ENCODE data around the gene PDLIM4.
A peak's percentile ranks its signal among the peaks of the same experiment; 100 is the strongest.

PDLIM4 gene

GRCh38 chr5:132281856-132282614 lies 24.5 kb downstream of the PDLIM4 start:
- DNase-seq (ENCODE audit: low read depth in 2 of 2): no peak

- DNase-seq (ENCODE audit: low read depth in 2 of 2): no peak
These were observed 26.0 kb downstream of the PDLIM4 start for GRCh38 chr5:132283423-132284043.

GRCh38 chr5:132289097-132289496 lies 31.6 kb downstream of the PDLIM4 start:
- no peak for DNase-seq (ENCODE audit: low read depth in 2 of 2)

DNA sequence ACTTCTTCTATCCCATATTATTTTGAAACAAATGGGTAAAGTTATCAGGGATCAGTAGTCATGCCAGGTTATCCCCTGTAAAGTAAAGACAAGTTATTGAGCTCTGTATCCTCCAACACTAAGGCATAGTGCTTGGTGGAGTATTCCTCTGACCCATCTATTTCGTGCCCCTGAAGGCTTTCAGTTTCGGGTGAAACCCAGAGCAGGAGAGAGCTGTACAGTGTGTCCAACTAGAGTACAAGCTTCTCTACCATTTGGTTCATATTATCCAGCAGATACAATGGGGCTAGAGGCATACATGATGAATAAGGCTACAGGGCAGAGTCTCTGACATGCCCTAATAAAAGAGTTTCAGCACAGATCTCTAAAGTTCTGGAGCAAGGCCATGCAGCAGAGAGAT lies 33.5 kb downstream of the PDLIM4 start:
- DNase-seq (ENCODE audit: low read depth in 2 of 2): no peak

GRCh38 chr5:132293066-132293991 lies 35.8 kb downstream of the PDLIM4 start:
- DNase-seq (ENCODE audit: low read depth in 2 of 2): peak; percentile 80 to 82

GRCh38 chr5:132293992-132294727 lies 36.7 kb downstream of the PDLIM4 start, which contains the start of gene SLC22A4:
TSS of gene SLC22A4 (plus strand) at chr5:132294394. CDS start at chr5:132294617, 223 bp downstream.
- peak; percentile 85 to 87 for DNase-seq (ENCODE audit: low read depth in 2 of 2)

DNA sequence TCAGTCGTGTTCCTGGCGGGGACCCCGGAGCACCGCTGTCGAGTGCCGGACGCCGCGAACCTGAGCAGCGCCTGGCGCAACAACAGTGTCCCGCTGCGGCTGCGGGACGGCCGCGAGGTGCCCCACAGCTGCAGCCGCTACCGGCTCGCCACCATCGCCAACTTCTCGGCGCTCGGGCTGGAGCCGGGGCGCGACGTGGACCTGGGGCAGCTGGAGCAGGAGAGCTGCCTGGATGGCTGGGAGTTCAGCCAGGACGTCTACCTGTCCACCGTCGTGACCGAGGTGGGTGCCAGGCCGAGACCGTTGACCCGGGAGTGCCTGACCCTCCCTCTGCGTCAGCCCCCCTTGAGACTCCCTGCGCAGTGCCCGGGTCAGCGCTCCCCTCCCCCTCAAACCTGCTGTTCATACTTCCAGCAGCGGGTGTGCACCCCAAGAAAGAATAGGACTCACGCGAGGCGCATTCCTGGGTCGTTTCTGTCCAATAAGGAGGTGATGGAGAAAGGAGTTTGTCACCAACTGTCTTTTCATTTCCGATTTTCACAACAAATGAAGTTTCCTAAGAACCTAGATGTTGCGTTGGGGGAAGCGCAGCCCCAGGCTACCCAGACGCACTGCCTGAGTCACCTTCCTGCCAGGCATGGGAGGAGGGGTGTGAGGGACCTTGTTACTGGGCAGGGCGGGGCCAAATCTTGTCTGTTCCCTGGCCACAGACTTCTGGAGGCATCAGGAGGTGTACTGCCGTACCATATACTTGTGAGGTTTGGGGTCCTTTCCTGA lies 37.4 kb downstream of the PDLIM4 start:
- peak; percentile 75 to 77 for DNase-seq (ENCODE audit: low read depth in 2 of 2)

- no peak for DNase-seq (ENCODE audit: low read depth in 2 of 2)
These were observed 38.3 kb downstream of the PDLIM4 start for GRCh38 chr5:132295505-132296411.

- no peak for DNase-seq (ENCODE audit: low read depth in 2 of 2)
These were observed 39.0 kb downstream of the PDLIM4 start for GRCh38 chr5:132296412-132297016.

DNA sequence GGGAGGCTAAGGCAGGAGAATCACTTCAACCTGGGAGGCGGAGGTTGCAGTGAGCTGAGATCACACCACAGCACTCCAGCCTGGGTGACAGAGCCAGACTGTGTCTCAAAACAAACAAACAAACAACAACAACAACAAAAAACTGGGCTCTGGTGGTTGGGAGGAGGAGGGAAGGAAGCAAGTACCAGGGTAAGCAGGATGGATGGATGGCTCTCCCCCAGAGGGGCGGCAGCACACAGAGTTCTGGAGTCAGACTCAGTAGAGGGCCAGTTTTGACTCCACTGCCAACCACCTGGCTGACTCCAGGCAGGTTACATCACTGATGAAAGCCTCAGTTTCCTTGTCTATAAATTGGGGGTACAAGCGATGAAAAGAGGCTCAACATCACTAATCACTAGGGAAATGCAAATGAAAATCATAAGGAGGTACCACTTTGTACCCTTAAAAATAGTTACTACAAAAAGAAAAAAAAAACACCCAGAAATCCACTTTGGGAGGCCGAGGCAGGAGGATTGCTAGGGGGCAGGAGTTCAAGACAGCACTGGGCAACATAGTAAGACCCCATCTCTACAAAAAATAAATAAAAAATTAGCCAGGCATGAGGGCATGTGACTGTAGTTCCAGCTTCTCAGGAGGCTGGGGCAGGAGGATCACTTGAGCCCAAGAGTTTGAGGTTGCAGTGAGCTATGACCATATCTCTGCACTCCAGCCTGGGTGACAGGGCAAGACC lies 39.9 kb downstream of the PDLIM4 start:
- no peak for DNase-seq (ENCODE audit: low read depth in 2 of 2)

GRCh38 chr5:132298298-132299212 lies 41.1 kb downstream of the PDLIM4 start:
- DNase-seq (ENCODE audit: low read depth in 2 of 2): no peak

DNA sequence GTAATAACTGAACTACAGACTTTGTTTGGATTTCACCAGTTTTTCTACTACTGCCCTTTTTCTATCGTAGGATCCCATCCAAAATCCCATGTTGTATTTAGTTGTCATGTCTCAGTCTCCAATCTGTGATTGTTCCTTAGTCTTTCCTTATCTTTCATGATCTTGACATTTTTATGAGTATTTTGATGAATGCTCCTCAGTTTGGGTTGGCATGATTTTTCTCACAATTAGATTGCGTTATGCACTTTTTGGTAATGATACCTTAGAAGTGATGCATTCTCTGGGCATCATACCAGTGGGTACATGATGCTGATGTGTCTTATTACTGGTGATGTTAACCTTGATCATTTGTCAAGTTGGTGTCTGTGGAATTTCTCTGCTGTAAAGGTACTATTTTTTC lies 42.4 kb downstream of the PDLIM4 start:
- no peak for DNase-seq (ENCODE audit: low read depth in 2 of 2)

- no peak for DNase-seq (ENCODE audit: low read depth in 2 of 2)
These were observed 43.3 kb downstream of the PDLIM4 start for GRCh38 chr5:132300577-132301343.

DNA sequence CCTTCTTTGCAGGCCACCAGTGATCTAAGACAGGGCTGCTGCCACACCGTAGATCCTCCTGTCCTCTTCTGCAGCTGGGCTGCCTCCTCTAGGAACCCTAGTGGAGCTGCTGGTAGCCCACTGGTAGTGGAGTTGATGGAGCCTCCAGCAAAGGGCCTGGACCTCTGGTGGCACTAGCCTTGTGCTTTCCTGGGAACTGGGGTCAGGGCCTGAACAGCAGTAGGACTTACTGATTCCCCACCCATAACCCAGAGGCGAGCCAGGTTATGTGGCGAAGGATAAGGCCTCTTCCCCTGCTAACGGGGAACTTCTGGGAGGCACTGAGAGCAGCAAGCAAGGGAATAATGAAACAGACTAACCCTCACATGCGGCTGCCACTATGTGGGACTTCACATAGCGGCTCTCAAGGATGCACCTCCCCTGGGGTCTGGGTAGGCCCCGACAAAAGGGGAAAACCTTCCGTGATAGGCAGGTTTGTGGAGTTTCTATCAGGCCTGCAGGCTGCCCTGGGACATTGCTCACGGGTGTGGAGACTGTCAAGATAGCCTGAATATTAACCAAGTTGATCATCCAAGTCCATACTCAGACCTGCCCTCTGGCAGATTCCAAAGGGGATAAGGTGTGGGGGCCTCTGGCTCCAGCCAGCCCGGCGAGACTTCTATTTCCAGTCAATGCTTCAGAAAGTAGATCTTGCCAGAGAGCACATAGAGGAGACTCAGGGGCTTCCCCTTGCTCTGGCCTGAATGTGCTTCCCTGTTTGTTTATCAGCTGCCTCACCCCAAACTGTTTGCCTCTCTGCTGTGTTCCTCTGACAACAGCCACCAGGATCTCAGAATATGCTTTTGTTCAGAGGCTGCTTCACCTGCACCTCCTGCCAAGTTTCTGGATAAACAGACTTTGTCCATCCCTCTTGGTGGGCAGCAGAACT lies 44.1 kb downstream of the PDLIM4 start:
- no peak for DNase-seq (ENCODE audit: low read depth in 2 of 2)

- DNase-seq (ENCODE audit: low read depth in 2 of 2): no peak
These were observed 44.9 kb downstream of the PDLIM4 start for GRCh38 chr5:132302413-132302812.

DNA sequence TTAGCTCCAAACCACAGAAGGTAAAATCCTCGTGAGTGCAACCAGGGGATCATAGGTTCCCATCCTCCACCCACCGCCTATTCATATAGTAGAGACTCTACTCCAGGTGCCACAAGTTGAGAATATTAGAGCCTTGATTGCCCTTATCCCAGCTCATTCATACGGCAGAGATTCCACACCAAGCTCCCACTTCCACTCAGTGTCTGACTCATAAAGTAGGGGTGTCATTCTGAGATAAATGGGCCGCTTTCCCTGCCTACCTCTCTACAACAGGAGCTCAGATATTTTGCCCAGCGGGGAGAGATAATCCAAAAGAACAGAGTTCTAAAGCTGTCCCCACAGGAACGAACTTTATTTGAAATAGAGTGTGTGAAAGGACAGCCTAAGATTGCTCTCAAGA lies 46.1 kb downstream of the PDLIM4 start:
- no peak for DNase-seq (ENCODE audit: low read depth in 2 of 2)

Data from stimulated activated CD8-positive, alpha-beta memory T cell treated with anti-CD3 and anti-CD28 coated beads, Interleukin-15, amount 100 ng/mL, for 48 hours (primary cell).